Activated CD8-positive, alpha-beta memory T cell treated with anti-CD3 and anti-CD28 coated beads for 48 hours (primary cell): ENCODE results near the gene PSMB8.
A peak's percentile ranks its signal among the peaks of the same experiment; 100 is the strongest.

Experiments used
- DNase-seq, 3 experiments: peaks; one replicate each; pipeline ENCODE4 v3.0.0-alpha.2; 2020; ENCODE audit warnings: low read depth in 2 of 3, low spot score in 2 of 3

The PSMB8 gene

DNA sequence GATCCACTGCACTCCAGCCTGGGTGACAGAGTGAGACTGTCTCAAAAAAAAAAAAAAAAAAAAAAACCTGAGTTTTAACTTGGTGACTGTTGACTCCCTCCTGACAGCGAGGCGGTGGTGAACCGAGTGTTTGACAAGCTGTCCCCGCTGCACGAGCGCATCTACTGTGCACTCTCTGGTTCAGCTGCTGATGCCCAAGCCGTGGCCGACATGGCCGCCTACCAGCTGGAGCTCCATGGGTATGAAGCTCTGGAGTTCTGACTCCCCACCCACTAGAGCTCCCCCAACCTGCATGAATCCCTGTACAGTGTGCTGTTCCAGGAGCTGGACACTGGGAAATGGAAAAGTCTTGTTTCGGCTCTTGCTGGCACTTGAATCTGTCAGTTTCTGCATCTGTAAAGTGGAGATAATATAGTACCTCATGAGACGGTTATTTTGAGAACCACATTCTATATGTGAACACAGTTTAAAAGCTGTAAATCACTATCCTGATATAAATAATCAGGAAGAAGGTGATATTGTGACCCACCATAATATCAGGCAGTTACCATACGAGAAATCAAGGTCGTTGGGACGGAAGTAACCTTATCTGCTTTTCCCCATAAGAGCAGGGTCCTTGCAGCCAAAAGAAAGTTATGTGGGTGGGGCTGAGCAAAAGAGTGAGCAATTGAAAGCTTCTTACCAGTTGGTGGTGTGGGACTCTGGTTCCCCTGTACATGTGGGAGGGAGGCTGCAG lies 13.5 kb upstream of the PSMB8 start:
- DNase-seq = no peak

DNA sequence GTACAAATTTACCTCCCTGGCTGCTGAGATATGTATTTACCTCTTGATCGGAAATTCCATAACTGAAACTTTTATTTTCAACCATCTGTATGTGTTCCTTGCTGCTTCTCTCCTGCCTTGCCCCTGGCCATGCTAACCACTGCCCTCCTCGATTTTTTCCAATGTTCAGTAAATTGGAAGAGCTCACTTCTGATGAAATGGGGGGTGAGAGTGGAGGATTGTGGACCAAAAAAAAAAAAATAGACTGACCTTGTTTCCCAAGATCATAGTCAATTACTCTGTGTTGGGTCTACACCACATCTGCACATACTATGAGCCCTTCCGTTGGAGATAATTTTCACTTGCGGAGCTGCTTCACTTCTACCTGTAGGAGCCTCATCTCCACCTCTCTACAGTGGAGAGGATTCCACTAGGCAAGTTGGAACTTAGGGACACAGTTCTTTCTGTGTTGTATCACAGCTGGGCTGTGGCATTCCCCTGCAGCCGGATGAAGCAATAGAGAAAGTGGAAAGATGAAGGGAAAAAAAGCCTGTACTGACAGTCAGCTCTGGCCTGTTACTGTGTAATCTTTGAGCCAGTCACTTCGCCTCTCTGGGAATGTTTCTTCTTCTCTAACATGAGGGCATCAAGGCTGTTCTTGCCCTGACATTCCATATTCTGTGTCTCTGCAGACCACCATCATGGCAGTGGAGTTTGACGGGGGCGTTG lies 11.8 kb upstream of the PSMB8 start:
- no peak for DNase-seq

DNA sequence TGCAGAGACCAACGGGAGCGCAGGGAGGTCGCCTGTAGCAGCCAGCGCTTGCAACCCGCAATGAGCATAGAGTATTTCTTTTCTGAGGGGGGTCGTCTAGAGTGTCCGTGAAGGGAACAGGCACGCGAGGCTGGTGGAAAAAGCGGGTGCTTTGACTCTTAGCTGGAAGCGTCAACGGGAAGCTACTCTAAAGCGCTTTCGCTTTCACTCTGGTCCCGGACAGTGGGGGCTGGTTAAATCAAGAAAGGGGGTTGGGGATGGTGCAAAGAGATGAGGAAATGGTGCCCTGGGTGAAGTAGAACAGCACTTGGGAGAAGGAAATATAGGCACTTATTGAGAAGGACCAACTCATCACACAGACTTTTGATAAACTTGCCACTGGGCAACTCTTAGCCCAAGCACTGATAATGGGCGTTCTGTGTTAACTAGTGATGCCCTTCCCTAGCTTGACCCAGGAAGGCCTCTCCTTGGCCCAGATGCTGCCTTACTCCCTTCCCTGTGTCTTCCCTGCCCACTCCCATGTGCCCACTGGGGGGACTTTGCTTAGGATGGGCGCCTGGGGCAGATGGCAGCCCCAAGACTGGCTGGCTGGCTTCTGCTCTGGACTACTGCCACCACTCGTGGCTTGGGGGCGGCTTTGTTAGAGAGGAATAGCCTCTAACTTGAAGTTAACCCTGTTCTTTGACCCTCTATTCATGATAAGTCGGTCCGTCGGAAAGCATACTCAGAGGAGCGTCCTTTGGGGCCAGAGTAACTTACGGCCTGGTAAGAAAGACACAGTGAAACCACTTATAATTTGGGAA lies 10.7 kb upstream of the PSMB8 start:
- DNase-seq = no peak

DNA sequence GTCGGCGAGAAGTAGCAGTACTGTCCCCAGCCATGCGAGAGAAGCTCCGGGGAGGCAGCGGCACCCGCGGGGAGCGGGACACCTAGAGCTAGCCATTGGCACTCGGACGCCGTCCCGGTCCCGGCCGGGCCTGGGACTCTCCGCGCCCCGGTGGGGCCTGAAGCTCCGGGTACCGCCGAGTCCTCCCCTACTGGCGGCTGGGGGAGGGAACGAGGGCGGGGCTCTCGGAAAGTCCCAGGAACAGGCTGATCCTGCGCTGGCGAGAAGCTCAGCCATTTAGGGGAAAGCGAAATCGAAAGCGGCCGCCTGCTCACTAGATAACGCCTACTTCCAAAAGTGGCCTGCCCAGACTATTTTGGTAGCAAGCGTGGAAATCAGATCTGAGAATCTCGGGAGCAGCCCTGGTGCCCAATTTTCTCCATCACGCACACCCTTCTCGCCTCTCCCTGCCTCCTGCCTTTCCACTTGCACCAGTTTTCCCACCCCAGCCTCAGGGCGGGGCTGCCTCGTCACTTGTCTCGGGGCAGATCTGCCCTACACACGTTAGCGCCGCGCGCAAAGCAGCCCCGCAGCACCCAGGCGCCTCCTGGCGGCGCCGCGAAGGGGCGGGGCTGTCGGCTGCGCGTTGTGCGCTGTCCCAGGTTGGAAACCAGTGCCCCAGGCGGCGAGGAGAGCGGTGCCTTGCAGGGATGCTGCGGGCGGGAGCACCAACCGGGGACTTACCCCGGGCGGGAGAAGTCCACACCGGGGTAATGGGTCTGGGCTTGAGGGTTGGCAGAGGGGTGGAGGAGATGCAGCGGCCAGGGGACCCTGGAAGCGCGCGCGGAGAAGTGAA lies 9.9 kb upstream of the PSMB8 start, which contains the start of the genes PSMB9 and TAP1:
PSMB9 (plus strand) TSS at position 652 of the 835 bp plus-strand sequence; CDS start at position 690, 38 bp downstream.
TAP1 (minus strand) TSS at position 164 of the 835 bp plus-strand sequence; CDS start at position 96, 68 bp downstream.
- DNase-seq = peak; percentile 79 to 87 (median 80)

DNA sequence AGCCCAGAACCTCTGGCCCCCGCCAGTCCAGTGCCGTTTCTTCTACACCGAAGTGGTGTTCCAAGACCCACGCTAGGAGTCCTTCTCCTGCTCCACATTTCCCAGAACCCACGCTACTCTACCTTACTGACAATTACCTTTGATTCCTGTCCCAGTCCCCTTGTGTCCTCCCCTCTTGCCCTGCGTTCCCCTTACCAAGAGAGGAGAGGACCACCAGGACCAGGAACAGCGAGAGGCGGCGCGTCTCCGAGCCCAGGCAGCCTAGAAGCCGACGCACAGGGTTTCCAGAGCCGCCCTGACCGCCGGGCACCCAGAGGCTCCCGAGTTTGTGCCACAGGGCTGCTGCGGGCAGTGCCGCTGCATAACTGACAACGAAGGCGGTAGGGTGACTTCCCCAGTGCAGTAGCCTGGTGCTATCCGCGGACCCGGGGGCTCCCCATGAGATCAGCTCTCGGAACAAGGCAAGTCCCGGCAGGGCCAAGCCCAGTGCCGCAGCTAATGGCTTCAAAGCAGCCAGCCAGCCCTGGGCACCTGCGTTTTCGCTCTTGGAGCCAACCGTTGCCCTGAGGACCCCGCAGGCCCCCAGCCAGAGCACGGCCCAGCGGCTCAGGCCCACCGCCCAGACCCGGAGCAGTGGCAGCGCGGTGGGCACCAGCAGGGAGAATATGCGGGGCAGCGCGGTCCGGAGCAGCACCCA lies 9.1 kb upstream of the PSMB8 start:
- DNase-seq = no peak

DNA sequence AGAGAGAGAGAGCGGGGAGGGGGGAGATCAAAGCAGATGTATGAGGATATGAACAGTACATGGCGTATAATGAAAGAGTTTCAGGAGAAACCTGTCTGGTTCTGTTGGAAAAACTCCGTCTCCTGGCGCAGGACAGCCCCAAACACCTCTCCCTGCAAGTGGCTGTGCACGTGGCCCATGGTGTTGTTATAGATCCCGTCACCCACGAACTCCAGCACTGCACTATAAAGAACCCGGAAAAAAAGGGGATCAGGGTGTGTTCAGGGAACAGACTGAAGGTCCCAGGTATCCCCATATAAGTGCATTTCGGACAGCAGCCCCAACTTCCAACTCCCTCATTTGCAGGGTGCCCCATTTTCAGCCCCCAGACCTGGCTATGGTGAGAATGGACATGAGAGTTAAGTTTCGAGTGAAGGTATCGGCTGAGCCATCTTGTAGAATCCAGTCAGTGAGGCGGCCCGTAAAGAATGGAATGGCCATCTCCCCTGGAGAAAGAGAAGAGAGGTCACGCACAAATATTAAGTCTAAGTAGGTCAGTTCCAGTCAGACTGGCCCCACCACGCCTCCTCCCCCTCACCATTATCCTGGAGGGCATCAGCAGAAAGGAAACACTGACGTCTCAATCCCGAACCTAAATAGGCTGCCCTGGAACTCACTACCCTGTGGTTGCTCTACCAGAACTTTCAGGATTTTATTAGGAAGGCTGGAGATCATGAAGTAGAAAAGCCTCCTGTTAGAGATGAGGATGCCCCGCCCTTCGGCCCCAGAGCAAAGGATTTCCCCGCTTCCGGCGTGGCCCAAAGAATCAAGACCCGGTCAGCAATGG lies 8.4 kb upstream of the PSMB8 start:
- no peak for DNase-seq

DNA sequence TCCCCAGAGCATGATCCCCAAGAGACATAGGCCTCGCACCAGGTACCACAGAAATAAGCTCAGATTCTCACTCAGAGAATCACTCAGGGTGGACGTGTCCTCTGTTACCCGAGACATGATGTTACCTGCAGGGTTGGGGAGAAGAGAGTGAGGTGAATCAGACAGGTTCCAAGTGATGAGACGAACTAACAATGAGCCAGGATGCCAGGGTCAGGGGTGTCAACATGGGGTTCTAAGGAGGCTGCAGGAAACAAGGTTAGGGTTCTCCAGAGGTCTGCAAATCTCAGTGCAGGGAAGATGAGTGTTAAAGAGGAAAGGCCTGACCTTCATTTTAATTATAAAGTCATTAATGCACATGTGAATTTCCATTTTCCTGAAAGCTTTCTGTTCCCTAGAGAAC lies 7.2 kb upstream of the PSMB8 start:
- no peak for DNase-seq

DNA sequence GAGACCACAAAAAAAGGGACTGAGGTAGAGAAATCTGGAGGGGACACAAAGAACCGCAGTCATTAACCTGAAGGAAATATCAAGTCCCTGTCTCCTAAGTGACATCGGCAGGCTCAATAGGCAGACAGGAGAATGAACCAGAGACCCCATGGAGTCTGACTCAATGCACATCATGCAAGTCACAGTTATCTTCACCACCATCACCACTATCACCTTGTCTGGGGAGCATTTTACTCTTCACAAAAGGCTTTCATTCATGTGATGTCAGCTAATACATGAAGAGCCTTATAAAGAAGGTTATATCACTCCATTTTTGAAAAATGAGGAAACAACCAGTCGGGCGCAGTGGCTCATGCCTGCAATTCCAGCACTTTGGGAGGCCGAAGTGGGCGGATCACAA lies 5.3 kb upstream of the PSMB8 start:
- no peak for DNase-seq

DNA sequence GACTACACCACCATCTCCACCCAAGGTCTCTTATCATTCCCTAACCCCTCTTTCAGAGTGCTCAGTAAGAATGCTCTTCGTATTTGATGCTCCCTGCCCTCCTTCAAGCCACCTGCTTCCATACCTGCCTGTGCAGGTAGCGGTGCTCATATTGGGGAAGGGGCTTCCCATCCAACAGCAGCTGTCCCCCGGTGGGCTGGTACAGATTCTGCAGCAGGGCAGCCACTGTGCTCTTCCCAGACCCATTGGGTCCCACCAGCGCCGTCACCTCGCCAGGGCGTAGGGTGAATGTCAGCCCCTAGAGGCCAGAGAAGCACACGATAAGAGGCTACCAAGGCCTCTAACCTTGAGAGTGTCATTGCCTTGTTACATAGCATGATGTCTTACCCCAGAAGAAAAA lies 3.9 kb upstream of the PSMB8 start:
- no peak for DNase-seq

DNA sequence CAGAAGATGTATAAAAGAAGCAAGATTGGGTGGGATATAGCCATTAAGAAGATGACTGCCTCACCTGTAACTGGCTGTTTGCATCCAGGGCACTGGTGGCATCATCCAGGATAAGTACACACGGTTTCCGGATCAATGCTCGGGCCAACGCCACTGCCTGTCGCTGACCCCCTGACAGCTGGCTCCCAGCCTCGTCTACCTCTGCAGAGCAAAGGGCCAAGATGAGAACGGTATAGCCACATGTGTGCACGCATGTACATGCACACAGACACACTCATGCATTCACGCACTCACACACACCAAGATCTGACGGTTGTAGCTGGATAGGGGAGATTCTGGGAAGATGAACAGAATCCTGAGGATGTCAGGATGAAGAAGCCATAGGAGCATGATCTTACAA lies 3.2 kb upstream of the PSMB8 start:
- DNase-seq = no peak

DNA sequence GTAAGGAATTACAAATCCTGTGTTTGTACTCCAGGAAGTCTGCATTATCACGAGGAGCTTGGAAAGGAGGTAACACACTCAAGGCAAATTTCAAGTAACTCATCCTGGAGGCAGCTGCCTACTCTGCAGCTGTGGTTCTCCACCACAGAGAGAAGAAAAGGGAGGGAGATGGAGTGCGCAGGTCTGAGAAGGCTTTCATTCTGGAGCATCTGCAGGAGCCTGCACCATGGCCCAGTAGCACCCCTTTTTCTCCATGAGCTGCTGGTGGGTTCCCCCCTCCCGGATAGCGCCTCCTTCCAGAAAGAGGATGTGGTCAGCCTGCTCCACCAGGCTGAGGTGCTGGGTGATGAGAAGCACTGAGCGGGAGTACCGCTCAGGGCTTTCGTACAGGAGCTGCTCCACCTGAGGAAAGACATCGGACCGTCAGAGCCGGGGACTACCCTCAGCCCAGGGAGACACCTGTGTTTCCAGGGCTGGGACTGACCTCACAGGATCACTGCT lies 1.6 kb upstream of the PSMB8 start:
- no peak for DNase-seq

DNA sequence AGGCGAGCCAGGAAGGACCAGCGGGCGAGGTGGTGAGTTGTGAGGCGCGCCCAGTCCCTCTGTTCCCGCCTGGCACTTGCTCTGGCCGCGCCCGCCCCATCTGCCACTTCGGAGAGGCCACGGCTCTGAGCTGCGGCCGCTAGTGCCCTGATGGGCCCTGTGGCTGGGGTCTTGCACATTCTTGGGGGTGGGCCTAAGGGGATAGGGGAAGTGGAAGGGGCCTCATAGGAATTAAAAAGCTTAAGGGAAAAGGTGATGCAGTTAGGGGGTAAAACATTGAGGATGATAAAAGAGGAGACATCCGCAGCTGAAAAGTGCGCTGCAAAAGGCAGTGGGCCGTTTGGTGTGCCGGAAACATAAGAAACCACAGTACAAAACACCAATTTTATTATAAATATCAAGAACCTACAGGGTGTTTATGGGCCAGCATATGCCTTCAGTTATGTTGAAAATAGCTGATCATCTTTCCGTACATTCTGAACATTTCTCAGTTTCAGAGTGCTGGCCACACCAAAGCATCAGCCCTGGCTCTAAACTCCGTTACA lies 1.1 kb upstream of the PSMB8 start:
- no peak for DNase-seq

DNA sequence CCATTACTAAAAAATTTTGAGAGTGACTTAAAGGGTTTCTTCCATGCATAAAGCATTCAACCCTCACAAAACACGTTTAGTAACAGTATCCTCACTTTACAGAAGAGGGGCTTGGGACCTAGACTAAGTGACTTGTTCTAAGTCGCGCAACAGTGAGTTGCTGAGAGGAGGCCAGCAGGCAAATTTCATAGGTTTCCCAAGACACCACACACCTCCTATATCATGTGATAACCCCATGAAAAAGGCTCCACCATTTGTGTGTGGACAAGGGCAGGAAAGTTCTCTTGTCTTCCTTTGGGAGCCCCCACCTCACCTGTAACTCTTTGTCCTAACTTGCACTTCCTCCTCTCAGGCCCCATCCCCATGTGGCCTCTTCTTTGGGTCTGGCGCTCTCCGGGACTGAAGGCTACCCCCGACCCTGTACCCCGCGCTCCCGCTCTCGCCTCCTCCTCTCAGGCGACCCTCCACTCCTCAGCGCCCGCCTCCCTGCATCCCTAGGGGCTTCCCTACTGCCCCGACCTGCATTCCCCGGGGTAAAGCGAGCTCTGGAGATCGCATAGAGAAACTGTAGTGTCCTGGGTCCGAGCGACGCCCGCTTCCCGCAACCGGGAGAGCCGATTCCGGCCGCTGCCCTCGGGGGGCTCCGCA lies 392 bp downstream of the PSMB8 start:
- no peak for DNase-seq

DNA sequence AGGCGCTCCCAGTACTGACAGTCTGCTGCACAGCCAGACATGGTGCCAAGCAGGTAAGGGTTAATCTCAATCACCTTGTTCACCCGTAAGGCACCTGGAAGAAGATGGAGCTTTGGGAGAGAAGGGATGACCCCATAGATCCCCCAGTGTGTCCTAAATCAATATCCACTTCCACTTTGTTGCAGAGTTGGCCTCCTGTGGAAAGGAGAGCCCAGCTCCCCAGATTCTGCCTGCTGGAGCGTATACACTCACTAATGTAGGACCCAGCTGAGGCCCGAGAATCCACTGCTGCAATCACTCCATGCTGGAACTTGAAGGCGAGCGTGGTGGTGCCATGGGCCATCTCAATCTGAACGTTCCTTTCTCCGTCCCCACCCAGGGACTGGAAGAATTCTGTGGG lies 1.2 kb downstream of the PSMB8 start:
- no peak for DNase-seq

DNA sequence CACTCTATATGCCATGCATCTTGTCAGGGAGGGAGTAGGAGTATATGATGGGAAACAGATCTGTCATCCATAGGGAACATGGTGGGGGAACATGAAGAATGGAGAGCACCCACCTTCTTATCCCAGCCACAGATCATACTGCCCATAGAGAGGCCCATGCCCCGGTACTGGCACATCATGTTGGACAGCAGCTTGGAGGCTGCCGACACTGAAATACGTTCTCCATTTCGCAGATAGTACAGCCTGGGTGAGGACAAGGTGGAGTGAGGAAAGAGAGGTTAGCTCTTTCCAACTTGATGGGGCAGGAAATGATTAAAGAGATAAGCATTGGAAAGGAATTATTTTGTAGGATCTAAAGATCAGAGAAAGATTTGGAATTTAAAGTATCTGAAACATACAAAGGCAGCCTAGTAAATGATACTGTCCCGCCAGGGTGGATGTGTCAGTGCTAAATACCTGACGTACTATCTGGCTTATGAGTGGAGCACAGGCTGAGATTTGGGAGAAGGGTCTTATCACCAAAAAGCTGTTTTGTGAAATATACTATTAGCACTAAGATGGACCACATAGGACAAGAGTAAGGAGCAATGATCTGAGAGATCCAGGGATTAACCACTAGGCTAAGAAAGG lies 1.7 kb downstream of the PSMB8 start:
- no peak for DNase-seq

DNA sequence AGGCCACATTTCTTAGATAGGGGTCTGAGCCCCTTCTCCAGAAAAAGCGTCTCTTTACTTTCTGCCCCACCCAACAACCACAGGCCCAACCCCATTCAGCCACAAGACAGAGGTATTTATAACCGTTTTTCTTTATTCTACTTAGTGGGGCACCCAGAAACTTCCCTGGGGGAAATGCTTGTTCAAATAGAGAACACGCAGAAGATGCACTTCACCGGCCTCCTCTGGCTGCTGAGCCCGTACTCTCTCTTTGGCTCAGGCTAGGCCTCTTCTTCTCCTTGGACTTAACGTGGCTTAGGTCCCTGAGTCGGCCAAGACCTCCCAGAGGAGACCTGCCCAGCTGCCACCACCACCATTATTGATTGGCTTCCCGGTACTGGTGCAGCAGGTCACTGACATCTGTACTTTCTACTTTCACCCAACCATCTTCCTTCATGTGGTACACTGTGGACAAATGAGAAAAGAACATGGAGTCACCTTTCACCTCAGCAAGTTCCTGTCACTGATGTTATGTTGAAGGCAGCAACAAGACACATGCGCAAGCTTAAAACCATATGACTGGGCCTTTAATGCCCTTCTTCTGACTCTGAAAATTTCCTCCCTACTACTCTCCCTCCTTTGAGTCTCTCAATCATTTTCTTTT lies 3.1 kb downstream of the PSMB8 start:
- no peak for DNase-seq

DNA sequence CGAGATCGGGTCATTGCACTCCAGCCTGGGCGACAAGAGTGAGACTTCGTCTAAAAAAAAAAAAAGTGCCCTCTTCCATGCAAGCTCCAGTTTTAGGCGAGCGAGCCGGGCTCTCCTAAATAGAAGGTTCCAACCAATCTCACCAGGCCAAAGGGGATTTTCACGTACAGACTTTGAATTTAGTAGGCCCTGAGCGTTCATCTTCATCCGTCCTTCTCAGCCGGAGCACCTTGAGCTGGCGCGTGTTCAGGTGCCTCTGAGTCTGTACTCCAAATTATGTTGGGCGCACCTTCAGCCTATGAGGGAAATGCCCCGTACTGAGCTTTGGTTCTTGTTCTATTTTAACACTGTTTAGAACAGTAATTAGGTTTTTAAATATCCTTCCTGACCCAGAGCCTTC lies 4.5 kb downstream of the PSMB8 start:
- DNase-seq = no peak
